ENCODE data around the gene SCAMP2. TPM values are rescaled to one million over a fixed set of nuclear protein-coding genes. Genes with fewer than 3 reads are reported as not detected.

Gene SCAMP2
- polyA plus RNA-seq, 3 donors, result 124 to 158 (median 124) TPM

- H3K4me3 Mint-ChIP-seq, result no peak overlapping the region
- no peaks in the 10 kb centered on the region for H3K27me3 Mint-ChIP-seq (ENCODE audit: low read depth in 3 of 3)
- Histone ChIP-seq H3K27ac (ENCODE audit: low read depth in 1 of 2, low read length in 2 of 2) (no peak overlapping the region), H4K20me1 (ENCODE audit: insufficient read depth, low read length) (peaks cover 98% of the 10 kb centered on the region), H3K9ac (ENCODE audit: insufficient read depth, low read length, poor library complexity, severe bottlenecking) (no peak overlapping the region), H3K36me3 (replicated peaks in 1 of 2; ENCODE audit: control insufficient read depth in 1 of 2, insufficient read depth in 2 of 2, low read length in 2 of 2) (peaks cover 3 to 24% of the 10 kb centered on the region in 2 donors), H3K4me2 (replicated peaks; ENCODE audit: extremely low read depth, low read length, poor library complexity, severe bottlenecking) (no peak overlapping the region), H3K4me1 (ENCODE audit: control insufficient read depth in 1 of 2, insufficient read depth in 2 of 2, low read length in 2 of 2) (peaks cover 43 to 44% of the 10 kb centered on the region in 2 donors), H3K9me3 (replicated peaks in 1 of 2; ENCODE audit: control insufficient read depth in 1 of 2, insufficient read depth in 1 of 2, low read length in 2 of 2) (no peaks in the 10 kb centered on the region), H3K27me3 (ENCODE audit: control insufficient read depth in 2 of 2, insufficient read depth in 2 of 2, low read length in 2 of 2) (no peaks in the 10 kb centered on the region), H3K79me2 (ENCODE audit: insufficient read depth, low read length) (peaks cover 99% of the 10 kb centered on the region), H2AFZ (ENCODE audit: insufficient read depth, low read depth, low read length, poor library complexity, severe bottlenecking) (no peak overlapping the region), H3K4me3 (replicated peaks in 1 of 3; ENCODE audit: low read depth in 2 of 3, low read length in 3 of 3) (no peak overlapping the region)
- H3K4me1 Mint-ChIP-seq, result peaks cover 65% of the 10 kb centered on the region
- H3K27ac Mint-ChIP-seq, result peak overlapping the region in 3 of 7 donors; percentile 16 to 52 (median 43)
- no peak for TF ChIP-seq CTCF (IDR thresholded peaks at IDR 0.05)
- intact Hi-C loops (cut with micrococcal nuclease), result loop anchor here in 1 of 2 donors (5.0 kb wide), 1 partner anchor 37 kb away; no protein-coding TSS in a partner anchor
- H3K36me3 Mint-ChIP-seq, result peaks cover 22 to 32% of the 10 kb centered on the region in 2 donors
- no peak for DNase-seq
- 92% methylated on average over 1 of the region's 2 CpGs for WGBS (ENCODE audit: insufficient coverage)
- H3K9me3 Mint-ChIP-seq, result no peaks in the 10 kb centered on the region
Observed at GRCh38 chr15:74865316-74865715, 7.8 kb downstream of the SCAMP2 start.

- H4K20me1 ChIP-seq (ENCODE audit: insufficient read depth, low read length), result peaks cover 98% of the 10 kb centered on the region
- no peaks in the 10 kb centered on the region for H3K27me3 ChIP-seq (ENCODE audit: control insufficient read depth in 2 of 2, insufficient read depth in 2 of 2, low read length in 2 of 2)
- TF ChIP-seq CTCF (IDR thresholded peaks at IDR 0.05), result no peak
- H3K79me2 ChIP-seq (ENCODE audit: insufficient read depth, low read length), result peaks cover 98% of the 10 kb centered on the region
- intact Hi-C loops (cut with micrococcal nuclease), result no loop called here
- Mint-ChIP-seq H3K4me1 (peaks cover 59% of the 10 kb centered on the region), H3K36me3 (peaks cover 22 to 37% of the 10 kb centered on the region in 2 donors), H3K27ac (peak overlapping the region in 6 of 7 donors; percentile 3 to 76 (median 15)), H3K27me3 (ENCODE audit: low read depth in 3 of 3) (no peaks in the 10 kb centered on the region), H3K4me3 (no peak overlapping the region), H3K9me3 (no peaks in the 10 kb centered on the region)
- no peaks in the 10 kb centered on the region for H3K9me3 ChIP-seq (replicated peaks in 1 of 2; ENCODE audit: control insufficient read depth in 1 of 2, insufficient read depth in 1 of 2, low read length in 2 of 2)
- H3K4me3 ChIP-seq (replicated peaks in 1 of 3; ENCODE audit: low read depth in 2 of 3, low read length in 3 of 3), result no peak overlapping the region
- no peak for DNase-seq
- WGBS (ENCODE audit: insufficient coverage), result 88% methylated on average over 5 of the region's 6 CpGs
- H3K36me3 ChIP-seq (replicated peaks in 1 of 2; ENCODE audit: control insufficient read depth in 1 of 2, insufficient read depth in 2 of 2, low read length in 2 of 2), result peaks cover 3 to 24% of the 10 kb centered on the region in 2 donors
- H3K9ac ChIP-seq (ENCODE audit: insufficient read depth, low read length, poor library complexity, severe bottlenecking), result no peak overlapping the region
- H3K27ac ChIP-seq (ENCODE audit: low read depth in 1 of 2, low read length in 2 of 2), result peak overlapping the region in 1 of 2 donors; percentile 29
- H3K4me2 ChIP-seq (replicated peaks; ENCODE audit: extremely low read depth, low read length, poor library complexity, severe bottlenecking), result no peak overlapping the region
- peaks cover 35 to 38% of the 10 kb centered on the region in 2 donors for H3K4me1 ChIP-seq (ENCODE audit: control insufficient read depth in 1 of 2, insufficient read depth in 2 of 2, low read length in 2 of 2)
- no peak overlapping the region for H2AFZ ChIP-seq (ENCODE audit: insufficient read depth, low read depth, low read length, poor library complexity, severe bottlenecking)
Observed at GRCh38 chr15:74864296-74864695, 8.9 kb downstream of the SCAMP2 start.

All from CD14-positive monocyte (primary cell).